SH-SY5Y (cell line): Measurements from ENCODE around the gene NTHL1.

Experiments used
- GATA2 ChIP-seq: IDR thresholded peaks from 2 replicates; pipeline ENCODE4 v1.6.1; 2011; ENCODE audit warnings: mild to moderate bottlenecking, low read depth, low read length
- GATA3 ChIP-seq: IDR thresholded peaks from 2 replicates; pipeline ENCODE4 v1.6.1; 2011; ENCODE audit warnings: low read depth, mild to moderate bottlenecking, low read length, moderate library complexity

Gene NTHL1

DNA sequence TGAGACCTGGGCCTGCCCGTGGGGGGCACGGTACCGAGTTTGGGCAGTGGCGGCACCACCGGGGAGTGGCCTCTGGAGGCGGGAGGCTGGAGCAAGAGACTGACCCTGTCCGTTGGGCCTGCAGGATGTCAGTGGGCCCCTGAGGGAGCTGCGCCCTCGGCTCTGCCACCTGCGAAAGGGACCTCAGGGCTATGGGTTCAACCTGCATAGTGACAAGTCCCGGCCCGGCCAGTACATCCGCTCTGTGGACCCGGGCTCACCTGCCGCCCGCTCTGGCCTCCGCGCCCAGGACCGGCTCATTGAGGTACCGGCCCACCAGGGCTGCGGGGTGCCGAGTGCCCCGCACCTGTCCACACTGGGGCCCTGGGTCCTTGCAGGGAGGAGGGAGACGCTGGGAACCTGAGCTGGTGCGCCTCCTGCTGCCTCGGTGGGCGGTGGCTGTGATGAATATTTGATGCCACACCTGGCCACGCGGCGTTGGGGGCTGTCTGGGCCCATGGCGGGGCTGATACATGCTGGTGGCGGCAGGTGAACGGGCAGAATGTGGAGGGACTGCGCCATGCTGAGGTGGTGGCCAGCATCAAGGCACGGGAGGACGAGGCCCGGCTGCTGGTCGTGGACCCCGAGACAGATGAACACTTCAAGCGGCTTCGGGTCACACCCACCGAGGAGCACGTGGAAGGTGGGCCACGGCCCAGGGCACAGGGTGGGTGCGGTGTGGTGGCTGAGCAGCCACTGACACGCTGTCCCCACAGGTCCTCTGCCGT lies 11.3 kb downstream of the NTHL1 start:
- TF ChIP-seq GATA2, result no peak
- no peak for TF ChIP-seq GATA3

DNA sequence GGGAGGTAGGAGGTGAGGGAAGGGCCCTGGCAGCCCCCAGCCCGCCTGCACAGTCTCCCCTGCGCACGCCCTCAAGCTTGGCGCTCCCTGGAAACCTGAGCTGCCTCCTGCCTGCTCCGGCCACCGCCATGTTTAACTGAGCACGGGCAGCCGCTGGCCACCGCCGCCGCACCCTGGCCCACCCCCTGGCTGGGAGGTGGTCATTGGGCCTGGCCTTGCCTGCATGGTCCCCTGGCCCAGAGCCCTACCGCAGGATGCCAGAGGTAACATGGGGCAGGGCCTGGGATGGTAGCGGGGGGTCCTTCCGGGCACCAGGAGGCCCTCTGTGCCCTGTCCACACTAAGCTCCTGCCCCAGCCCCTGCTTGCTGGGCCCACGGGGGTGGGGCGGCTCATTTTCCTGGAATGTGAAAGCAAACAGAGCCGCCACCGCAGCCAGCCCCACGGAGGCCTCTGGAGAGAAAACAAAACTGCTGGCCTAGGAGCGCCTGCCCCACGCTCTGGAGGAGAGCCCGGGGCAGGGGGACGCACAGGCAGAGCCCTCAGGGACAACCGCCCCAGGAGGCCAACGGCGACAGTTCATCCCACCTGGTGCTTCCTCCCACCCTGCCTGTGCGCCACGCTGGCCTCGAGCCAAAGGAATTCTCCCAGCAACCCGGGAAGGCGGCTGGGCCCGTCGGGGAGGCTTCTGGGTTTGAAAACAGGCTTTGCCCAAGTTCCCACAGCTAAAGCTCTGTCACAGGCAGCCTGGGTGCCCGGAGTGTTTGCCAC lies 12.0 kb downstream of the NTHL1 start:
- TF ChIP-seq GATA2 (no peak), GATA3 (no peak)

DNA sequence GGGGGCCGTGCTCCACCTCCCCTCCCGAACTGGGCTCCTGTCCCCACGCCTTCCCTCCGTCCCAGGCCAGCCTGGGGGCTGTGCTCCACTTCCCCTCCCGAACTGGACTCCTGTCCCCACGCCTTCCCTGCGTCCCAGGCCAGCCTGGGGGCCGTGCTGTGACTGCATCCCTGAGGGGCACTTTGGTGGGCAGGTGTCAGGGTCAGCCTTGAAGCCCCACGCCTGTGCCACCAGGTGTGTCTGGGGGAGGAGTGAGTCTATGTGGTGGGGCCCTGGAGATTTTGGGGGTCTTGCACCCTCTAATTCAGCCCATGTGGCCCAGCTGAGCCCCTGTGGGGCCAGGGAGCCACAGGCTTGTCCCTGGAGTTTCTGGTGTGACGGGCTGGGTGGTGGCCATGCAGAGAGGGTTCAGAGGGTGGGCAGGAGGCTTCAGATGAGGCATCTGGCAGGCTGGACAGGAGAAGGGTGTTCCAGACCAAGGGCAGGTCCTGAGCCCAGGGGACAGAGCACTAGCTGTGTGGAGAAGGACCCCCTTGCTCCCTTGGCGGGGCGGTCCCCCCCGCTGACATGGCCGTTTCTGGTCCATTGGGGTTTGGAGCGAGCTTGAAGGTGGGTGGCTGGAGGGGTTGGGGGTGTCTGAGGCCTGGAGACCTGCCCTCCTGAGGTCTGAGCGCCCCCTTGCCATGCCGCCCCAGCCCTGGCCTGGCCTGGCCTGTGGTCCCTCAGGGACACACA lies 12.8 kb downstream of the NTHL1 start:
- TF ChIP-seq GATA2 (no peak), GATA3 (no peak)

DNA sequence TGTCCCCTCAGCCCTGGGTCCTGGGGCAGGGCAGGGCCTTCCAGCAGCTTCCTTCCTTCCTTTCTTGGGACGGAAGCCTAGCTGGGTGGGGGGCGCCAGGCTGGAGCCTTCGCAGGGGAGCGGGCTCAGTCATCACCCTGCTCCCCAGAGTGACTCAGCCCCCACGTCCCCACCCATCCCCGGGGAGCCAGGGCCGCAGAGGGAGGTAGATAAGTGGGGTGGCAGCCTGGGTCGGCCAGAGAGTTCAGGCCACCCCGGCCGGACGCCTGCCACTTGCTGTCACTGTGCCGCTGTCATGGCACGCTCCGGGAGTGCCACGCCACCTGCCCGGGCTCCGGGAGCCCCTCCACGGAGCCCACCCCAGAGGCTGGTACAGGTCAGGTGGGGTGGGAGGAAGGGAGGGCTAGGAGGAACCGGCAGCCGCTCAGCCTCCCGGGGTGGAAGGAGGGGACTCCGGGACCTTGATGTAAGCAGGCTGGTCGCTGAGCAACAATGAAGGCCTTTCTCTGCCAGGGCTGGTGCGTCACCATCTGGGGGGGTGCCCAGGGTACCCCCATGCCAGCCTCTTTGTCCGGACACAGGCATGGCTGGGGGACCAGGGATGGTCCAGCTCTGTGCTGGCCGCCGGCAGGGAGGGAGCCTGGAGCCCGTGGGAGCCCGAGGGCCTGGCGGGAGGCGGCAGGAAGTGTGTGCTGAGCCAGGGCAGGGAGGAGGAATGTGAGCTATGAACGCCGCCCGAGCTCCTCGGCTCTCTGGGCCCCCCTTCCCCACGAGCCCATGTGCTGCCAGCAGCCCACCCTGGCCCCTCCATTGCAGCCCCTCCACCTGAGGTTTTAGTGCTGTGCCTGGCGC lies 14.4 kb downstream of the NTHL1 start:
- TF ChIP-seq GATA3 (no peak), GATA2 (no peak)

DNA sequence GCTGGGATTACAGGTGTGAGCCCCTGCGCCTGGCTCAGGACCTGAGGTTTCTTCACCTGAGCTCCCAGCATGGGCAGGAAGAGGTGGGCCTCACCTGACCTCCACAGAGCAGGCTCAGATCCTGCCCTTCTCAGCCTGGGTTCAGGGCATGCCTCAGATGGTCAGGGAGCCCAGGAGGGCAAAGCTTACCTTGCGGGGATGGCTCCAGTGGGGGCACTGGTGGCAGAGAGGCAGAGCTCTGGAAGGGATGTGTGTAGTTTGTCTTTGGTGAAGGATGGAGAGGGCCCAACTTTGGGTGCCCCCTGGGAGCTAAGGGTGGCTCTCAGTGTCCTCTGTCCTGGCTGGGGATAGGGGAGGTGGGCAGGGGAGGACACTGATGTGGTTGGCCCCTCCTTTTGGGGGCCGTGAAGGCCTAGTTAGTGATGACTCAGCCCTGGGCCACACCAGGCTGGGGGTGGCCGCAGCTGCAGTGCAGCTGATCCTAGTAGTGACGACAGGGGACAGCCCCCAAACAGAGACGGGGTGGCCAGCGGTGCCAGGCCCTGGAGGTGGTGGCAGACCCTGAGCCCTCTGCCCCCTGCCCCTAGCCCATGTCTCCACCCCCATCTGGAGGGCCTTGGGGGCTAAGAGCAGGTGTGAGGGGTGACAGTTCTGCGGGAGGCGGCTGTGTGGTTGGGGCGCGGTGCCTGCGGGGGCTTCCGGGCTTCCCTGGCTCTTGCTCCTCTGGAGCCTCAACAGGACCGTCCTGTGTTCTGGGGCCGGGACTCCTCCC lies 15.2 kb downstream of the NTHL1 start:
- no peak for TF ChIP-seq GATA2
- no peak for TF ChIP-seq GATA3

DNA sequence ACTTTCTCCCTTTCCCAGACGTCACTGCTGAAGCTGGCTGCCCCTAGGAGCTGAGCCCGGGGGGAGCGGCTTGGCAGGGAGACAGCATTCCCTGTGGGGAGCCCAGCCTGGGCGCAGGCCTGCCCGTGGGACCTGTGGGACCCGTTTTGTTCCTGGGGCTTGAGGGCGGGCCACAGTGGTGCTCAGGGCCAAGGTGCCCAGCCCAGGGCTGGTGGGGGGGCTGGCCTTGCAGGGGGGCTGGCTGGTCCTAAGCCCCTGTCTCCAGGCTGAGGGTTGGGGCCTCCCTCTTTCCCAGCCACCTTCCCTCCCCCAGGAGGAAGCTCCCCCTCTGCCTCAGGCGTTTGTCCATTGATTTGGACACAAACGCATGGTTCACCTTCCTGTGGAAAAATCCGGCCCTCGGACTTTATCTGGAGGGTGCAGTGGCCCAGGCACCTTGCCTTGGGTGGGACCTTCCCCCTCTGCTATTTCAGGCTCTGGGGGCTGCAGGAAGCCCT lies 16.5 kb downstream of the NTHL1 start:
- TF ChIP-seq GATA3 (no peak), GATA2 (no peak)

DNA sequence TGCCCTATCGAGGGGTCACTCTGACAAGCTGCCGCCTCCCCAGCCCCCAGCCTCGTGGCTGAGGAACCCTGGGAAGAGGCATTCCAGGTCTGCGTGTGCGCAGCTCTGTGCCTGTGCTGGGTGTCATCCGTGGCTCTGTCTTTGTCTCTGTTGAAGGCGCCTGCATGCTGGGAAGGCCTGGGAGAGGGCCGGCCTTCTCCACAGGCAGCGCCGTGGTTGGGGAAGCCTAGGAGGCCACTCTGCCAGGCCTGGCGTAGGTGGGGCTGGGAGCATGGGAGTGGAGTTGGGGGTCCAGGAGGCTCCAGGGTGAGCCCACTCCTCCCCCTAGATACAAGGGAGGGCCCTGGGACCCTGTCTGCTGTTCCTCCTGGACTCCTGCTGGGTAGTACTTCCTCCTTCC lies 17.6 kb downstream of the NTHL1 start:
- TF ChIP-seq GATA3 (no peak), GATA2 (no peak)

DNA sequence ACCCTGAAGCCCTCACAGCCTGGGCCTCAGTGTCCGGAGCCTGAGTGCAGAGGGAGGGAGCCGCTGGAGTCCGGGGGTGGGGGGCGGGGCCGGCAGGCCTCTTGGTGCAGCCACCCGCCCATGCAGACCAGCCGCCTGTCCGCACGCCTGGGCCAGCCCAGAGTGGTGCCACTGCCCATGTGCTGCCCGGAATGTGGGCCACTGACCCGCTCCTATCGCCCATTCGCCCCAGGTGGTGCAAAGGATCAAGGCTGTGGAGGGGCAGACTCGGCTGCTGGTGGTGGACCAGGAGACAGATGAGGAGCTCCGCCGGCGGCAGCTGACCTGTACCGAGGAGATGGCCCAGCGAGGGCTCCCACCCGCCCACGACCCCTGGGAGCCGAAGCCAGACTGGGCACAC lies 18.3 kb downstream of the NTHL1 start:
- TF ChIP-seq GATA3 (no peak), GATA2 (no peak)

DNA sequence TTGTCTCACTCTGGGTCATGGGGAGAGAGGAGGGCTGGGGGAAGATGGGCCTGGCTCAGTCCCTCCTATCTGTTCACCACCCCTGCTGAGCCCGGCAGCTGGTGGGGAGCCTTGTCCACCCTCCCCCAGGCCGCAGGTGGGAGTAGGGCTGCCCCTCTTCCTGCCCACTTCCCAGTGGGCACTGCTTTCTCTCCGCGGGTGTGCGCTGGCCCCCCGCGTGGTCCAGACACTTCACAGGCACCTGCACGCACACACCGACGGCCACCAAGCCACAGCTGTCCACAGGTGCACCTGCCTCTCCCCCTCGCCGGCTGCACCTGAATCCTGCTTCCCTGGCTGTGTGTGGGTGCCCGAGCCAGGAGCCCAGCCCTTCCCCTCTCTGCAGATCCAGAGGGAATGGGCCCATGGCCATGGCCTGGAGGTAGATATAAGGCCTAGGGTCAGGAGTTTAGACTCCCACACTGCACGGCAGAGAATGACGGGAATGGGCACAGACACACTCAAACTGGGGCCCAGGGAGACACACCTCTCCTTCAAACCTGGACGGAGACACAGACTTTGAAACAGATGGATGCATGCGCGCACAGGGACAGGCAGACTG lies 18.9 kb downstream of the NTHL1 start:
- TF ChIP-seq GATA3, result no peak
- no peak for TF ChIP-seq GATA2

DNA sequence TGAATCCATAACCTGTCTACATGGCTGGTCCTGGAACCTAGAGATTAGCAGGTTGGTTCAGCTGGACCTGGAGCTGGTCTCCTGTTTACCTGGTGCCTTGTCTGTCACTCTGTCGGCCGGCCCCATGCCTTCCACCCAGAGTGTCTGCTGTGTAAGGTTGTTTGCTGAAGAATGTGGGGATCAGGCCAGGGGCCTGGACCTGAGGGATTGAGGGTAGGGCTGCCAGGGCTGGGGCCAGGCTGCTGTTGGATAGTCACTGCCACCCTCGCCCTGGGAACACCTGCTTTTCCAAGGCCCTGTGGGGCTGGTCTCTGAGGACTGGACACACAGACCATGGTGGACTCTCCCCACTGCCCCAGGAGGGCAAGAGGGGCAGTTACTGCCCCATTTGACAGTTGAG lies 19.5 kb downstream of the NTHL1 start:
- TF ChIP-seq GATA3, result no peak

DNA sequence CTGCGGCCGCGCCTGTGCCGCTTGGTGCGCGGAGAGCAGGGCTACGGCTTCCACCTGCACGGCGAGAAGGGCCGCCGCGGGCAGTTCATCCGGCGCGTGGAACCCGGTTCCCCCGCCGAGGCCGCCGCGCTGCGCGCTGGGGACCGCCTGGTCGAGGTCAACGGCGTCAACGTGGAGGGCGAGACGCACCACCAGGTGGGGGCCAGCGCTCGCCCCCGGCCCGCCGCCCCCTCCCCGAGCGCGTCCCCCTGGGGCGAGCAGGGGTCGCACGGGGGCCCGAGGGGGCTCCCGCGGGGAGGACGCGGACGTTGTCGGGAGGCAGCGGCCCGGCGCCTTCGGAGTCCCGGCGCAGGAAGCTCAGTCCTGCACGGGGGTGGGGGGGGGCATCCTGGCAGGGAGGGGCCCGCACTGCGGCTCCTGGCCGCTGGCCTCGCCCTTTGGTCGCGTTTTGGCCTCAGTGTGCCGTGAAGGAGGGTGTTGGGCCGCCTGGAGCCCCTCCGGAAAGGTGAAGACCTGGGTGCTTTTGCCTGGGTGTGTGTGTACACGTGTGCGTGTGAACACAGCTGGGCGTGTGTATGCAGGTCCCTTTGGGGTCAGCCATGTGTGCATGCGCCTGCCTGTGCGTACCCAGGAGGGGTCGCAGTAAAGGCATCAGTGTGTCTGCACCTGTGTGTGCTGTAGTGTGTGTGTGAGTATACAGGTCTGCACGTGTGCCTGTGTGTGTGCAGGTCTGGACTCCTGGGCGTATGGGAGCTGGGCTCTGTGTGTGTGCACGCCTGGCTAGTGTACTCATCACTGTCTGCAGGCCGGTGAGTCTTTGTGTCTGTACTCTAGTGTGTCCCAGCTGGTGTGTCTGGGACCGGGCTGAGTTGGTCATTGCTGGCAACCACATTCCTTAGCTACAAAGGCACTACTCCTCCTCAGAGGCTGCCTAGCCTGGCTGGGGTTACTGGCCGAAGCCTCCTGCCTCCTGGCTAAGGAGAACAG lies 20.3 kb downstream of the NTHL1 start:
- TF ChIP-seq GATA2, result no peak
- no peak for TF ChIP-seq GATA3
